HFF-Myc (cell line): ENCODE measurements around the gene MTA1.

Experiments
- DNase-seq: peaks from one replicate; pipeline ENCODE4 v3.0.0-alpha.2; 2011; ENCODE audit warnings: low read depth; ENCODE audit errors: extremely low read depth
- H3K4me3 ChIP-seq: replicated peaks from 2 replicates; pipeline ENCODE4 v1.5.1; 2011; ENCODE audit warnings: low read depth, mild to moderate bottlenecking, control low read depth, low read length
- TF ChIP-seq, protein P1 (sequence below): IDR thresholded peaks from 2 replicates; pipeline ENCODE4 v1.5.1; 2012; ENCODE audit warnings: mild to moderate bottlenecking, low read depth, low read length, control low read depth; ENCODE audit errors: missing control alignments

The MTA1 gene

GRCh38 chr14:105440554-105440900 lies 20.9 kb downstream of the MTA1 start:
- no peak overlapping the region for H3K4me3 ChIP-seq
- no peak for DNase-seq
- TF ChIP-seq, protein P1, sequence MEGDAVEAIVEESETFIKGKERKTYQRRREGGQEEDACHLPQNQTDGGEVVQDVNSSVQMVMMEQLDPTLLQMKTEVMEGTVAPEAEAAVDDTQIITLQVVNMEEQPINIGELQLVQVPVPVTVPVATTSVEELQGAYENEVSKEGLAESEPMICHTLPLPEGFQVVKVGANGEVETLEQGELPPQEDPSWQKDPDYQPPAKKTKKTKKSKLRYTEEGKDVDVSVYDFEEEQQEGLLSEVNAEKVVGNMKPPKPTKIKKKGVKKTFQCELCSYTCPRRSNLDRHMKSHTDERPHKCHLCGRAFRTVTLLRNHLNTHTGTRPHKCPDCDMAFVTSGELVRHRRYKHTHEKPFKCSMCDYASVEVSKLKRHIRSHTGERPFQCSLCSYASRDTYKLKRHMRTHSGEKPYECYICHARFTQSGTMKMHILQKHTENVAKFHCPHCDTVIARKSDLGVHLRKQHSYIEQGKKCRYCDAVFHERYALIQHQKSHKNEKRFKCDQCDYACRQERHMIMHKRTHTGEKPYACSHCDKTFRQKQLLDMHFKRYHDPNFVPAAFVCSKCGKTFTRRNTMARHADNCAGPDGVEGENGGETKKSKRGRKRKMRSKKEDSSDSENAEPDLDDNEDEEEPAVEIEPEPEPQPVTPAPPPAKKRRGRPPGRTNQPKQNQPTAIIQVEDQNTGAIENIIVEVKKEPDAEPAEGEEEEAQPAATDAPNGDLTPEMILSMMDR = no peak

DNA sequence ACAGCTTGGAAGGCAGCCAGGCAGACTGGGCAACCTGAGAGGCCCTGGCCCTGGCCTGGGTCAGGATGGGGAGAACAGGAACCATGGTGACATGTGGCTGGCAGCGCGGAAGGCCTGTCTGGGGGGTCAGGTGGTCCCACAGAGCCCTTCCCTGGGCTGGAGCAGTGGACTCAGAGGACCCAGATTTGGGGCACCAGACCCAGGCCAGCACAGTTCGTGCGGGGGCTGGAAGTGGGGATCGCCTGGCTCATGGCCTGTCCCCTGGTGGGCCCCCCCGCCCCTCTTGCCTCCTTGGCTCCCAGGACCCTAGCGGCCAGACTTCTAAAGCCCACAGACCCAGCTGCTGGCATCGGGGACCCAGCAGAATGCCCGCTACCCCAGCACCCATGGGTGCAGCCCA lies 21.4 kb downstream of the MTA1 start:
- TF ChIP-seq, protein P1 = no peak
- no peak for DNase-seq
- H3K4me3 ChIP-seq = no peak overlapping the region

DNA sequence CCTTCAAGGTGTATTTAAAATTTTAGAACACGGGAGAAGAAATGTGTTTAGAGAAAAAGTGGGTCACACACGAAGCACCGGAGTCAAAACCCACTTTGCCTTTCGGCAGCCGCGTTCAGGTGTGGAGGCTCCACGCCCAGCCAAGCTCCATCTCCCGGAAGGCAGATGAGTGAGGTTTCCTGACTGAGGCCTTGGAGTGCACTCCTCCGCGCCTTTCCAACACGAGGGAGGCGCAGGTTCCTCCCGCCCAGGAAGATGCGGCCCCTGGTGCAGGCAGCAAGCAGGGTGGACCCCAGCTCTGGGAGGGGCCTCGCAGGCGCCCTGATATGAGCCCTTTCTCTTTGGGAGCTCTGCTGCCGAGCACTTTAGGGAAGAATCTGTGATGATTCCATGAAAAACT lies 22.5 kb downstream of the MTA1 start:
- DNase-seq = no peak

GRCh38 chr14:105442834-105443233 lies 23.2 kb downstream of the MTA1 start:
- no peak for DNase-seq
- H3K4me3 ChIP-seq = no peak overlapping the region
- TF ChIP-seq, protein P1 = no peak

More for the DNA sequence above, 22.5 kb downstream of the MTA1 start:
- TF ChIP-seq, protein P1 = no peak
- H3K4me3 ChIP-seq = no peak overlapping the region

DNA sequence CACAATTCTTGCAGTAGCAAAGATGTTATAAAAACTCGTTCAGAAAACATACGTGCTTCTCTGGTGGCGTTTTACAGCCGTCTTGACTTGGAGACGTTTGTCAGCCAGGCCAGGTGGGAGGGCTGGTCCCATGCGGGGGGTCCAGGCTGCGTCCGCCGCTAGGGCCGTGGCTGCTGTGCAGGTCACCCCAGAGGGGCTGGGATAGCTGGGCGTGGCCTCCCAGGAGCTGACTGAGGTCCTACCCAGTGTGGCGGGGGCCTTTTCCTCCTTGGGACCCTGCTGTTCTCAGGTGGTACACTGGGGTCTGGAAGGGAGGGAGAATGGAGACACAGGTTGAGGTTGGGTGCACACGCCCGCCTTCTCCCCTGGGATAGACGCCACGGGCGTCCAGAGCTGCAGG lies 25.2 kb downstream of the MTA1 start:
- DNase-seq = no peak
- TF ChIP-seq, protein P1 = no peak
- no peak overlapping the region for H3K4me3 ChIP-seq

DNA sequence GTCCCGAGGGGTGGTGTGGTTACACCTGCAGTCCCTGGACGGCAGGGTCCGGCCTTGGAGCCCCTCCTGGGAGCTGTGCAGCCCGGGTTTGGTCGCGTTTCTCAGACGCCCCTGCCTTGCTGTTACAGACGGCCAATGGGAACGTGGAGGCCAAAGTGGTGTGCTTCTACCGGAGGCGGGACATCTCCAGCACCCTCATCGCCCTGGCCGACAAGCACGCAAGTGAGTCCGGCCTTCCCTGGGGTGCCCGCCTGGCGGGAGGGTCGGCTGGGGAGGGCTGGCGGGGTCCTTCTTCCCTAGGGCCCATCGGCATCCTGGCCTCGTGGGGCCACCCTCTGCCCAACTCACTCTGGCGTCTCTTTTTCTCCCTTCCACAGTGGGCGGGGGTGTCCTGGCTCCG lies 25.7 kb downstream of the MTA1 start:
- H3K4me3 ChIP-seq = no peak overlapping the region
- DNase-seq = no peak
- TF ChIP-seq, protein P1 = no peak
